Measurements from ENCODE around the gene CPA1.

CPA1 gene

GRCh38 chr7:130430841-130431666 is 50.8 kb downstream of the CPA1 start:
- no peak for DNase-seq

- DNase-seq, result no peak
Observed at GRCh38 chr7:130432886-130433285, 52.6 kb downstream of the CPA1 start.

GRCh38 chr7:130433301-130433700 is 53.0 kb downstream of the CPA1 start:
- DNase-seq, result no peak

DNA sequence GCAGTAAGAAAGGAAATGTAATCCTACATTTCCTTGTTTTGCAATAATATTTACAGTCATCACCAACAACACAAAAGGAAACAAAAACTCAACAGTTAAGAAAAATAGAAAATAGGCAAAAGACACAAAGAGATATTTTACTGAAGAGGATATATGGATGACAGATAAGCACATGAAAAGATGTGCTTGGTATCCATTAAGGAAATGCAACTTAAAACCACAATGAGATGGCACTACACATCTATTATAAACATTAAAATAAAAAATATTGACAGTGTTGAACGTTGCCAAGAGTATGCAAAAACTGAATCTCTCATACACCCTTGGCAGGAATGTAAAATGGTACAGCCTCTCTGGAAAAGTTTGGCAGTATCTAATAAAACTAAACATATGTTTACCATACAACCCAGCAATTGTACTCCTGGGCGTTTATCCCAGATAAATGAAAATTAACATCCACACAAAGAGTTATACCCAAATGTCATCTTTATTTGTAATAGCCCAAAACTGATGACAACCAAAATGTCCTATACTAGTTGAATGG is 55.1 kb downstream of the CPA1 start:
- DNase-seq, result no peak

DNA sequence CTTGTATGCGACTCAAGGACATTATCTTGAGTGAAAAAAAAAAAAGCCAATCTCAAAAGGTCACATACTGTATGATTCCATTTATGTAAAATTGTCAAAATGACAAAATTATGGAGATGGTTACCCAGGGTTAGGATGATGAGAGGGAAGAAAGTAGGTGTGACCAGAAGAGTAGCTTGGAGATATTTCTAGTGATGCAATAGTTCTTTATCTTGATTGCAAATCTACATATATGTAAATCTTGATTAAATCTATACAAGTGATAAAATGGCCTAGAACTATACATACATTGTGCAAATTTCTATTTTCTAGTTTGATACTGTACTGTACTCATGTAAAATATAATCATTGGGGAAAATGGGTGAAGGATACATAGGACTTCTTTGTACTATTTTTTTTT is 56.0 kb downstream of the CPA1 start:
- DNase-seq, result no peak

Data from C1 segment of cervical spinal cord (tissue), 14 donors.